Left renal cortex interstitium (tissue), 4 donors: Measurements from ENCODE around the gene CCDC88C. TPM values are rescaled to one million over a fixed set of nuclear protein-coding genes. Genes with fewer than 3 reads are reported as not detected.
A peak's percentile ranks its signal among the peaks of the same experiment; 100 is the strongest.
"Not testable (repeated sequence)": the region's sequence is repeated elsewhere in the genome, so short reads cannot be mapped to it uniquely, and the experiment has no call there.

Source experiments
- DNase-seq, 4 donors: peaks; one replicate each; pipeline ENCODE4 v3.0.0-alpha.2; 2013; ENCODE audit warnings: low read depth in 4 of 4, low spot score in 2 of 4, missing footprints in 1 of 4
- polyA plus RNA-seq, 4 donors: library from polyadenylated mRNA; unstranded; fragments of 120-200 nt; gene quantifications; one replicate each; pipeline ENCODE4 v1.2.1, GENCODE V29; 2013; ENCODE audit not compliant: insufficient read length in 4 of 4

The CCDC88C gene
- polyA plus RNA-seq = 10 to 100 TPM; 28.8 to 55.2 (median 36.3) TPM

GRCh38 chr14:91417120-91417982, at the start of gene CCDC88C:
Gene CCDC88C (minus strand): TSS chr14:91417820. CDS start chr14:91417690, 130 bp downstream.
- no peak for DNase-seq

GRCh38 chr14:91466192-91466591, 48.6 kb upstream of the CCDC88C start:
- peak in 1 of 4 donors; percentile 10 for DNase-seq

- DNase-seq = no peak
Measured at GRCh38 chr14:91464615-91465205, 47.1 kb upstream of the CCDC88C start.

- no peak for DNase-seq
Measured at GRCh38 chr14:91458612-91459011, 41.0 kb upstream of the CCDC88C start.

GRCh38 chr14:91456283-91456682, 38.7 kb upstream of the CCDC88C start:
- DNase-seq = no peak

- no peak for DNase-seq
Measured at GRCh38 chr14:91454580-91454979, 37.0 kb upstream of the CCDC88C start.

- DNase-seq = no peak
Measured at GRCh38 chr14:91454155-91454554, 36.5 kb upstream of the CCDC88C start.

- DNase-seq = no peak
Measured at GRCh38 chr14:91453744-91454143, 36.1 kb upstream of the CCDC88C start.

- no peak for DNase-seq
Measured at GRCh38 chr14:91444335-91445020, 26.9 kb upstream of the CCDC88C start.

GRCh38 chr14:91439345-91439744, 21.7 kb upstream of the CCDC88C start:
- DNase-seq = no peak

GRCh38 chr14:91438845-91439244, 21.2 kb upstream of the CCDC88C start:
- DNase-seq = no peak

GRCh38 chr14:91436266-91436665, 18.6 kb upstream of the CCDC88C start:
- not testable (repeated sequence) for DNase-seq

GRCh38 chr14:91429385-91429784, 11.8 kb upstream of the CCDC88C start:
- DNase-seq = no peak

GRCh38 chr14:91428931-91429330, 11.3 kb upstream of the CCDC88C start:
- not testable (repeated sequence) for DNase-seq

- DNase-seq = not testable (repeated sequence)
Measured at GRCh38 chr14:91425531-91425944, 7.9 kb upstream of the CCDC88C start.

GRCh38 chr14:91424813-91425530, 7.4 kb upstream of the CCDC88C start:
- DNase-seq = no peak

- DNase-seq = no peak
Measured at GRCh38 chr14:91420686-91421085, 3.1 kb upstream of the CCDC88C start.

- DNase-seq = no peak
Measured at GRCh38 chr14:91419451-91419850, 1.8 kb upstream of the CCDC88C start.

- no peak for DNase-seq
Measured at GRCh38 chr14:91419044-91419397, 1.4 kb upstream of the CCDC88C start.

GRCh38 chr14:91418387-91419043, 895 bp upstream of the CCDC88C start:
- DNase-seq = no peak
